Stimulated activated CD4-positive, alpha-beta T cell treated with anti-CD3 and anti-CD28 coated beads, Interleukin-4, amount 100 ng/mL, for 24 hours (primary cell): ENCODE results near the gene PNMA8B.

Experiments used
- DNase-seq: peaks from one replicate; pipeline ENCODE4 v3.0.0-alpha.2; 2020

The PNMA8B gene

DNA sequence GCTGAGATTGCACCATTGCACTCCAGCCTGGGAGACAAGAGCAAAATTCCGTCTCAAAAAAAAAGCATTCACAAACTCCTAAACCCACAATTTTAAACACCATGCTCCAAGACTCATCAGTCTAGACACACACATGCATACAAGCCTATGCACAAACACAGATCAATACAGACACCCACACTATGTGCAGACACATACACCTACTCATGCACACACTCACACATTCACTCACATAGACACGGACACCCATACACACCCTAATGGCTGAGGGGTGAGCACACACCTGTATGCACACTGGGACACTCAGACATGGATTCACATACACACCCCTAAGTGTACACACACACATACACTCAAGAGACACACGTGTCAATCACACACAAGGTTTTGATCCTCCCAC lies 9.3 kb downstream of the PNMA8B start:
- no peak for DNase-seq

DNA sequence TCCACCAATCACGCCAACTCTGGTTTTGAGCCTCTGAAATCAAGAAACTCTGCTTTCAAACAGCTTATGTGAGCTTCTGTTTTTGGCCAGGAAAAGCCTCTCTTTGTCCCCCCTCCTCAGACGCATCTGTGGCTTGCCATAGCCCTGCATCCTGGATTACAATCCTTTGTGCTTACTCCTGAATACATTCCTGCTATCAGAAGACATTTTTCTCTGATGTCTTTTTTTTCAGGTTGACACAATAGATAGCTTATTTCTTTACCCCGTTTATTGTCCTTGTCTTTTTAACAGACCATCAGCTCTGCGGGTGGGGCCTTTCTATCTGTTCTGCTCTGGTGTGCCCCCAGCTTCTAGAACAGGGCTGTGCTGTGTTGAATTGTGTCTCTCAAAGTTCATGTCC lies 11.0 kb downstream of the PNMA8B start:
- DNase-seq: no peak

DNA sequence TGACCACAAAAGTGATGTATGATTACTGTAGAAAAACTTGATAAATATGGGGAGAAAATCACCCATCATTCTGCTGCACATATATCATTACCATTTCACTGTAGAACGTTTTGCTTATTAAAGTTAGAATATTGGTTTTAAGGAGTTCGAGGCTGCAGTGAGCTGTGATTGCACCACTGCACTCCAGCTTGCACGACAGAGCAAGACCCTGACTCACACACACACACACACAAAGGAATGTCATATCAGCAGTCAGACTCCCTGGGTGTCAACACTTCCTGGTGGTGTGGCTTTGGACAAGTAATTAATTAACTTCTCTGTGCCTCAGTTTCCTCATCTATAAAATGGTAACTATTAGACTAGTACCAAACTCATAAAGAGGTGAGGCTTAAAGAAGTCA lies 13.0 kb downstream of the PNMA8B start:
- no peak for DNase-seq

DNA sequence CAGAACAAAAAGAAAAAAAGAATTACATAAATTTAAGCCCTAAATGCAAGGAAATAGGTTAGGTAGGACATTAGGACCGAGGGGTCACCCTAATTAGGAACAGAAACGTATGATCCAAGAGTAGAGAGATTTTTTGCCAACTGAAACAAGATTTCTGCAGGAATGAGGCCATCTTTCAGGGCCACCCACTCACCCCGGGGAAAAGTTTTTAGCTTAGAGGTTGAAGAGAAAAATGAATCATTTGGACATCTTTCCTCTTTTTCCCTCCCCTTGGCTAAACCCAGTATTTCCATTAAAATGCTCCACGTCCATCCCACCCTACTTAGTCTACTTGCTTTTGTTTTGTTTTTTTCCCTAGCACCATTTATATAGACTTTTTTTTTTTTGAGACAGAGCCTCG lies 13.7 kb downstream of the PNMA8B start:
- no peak for DNase-seq

DNA sequence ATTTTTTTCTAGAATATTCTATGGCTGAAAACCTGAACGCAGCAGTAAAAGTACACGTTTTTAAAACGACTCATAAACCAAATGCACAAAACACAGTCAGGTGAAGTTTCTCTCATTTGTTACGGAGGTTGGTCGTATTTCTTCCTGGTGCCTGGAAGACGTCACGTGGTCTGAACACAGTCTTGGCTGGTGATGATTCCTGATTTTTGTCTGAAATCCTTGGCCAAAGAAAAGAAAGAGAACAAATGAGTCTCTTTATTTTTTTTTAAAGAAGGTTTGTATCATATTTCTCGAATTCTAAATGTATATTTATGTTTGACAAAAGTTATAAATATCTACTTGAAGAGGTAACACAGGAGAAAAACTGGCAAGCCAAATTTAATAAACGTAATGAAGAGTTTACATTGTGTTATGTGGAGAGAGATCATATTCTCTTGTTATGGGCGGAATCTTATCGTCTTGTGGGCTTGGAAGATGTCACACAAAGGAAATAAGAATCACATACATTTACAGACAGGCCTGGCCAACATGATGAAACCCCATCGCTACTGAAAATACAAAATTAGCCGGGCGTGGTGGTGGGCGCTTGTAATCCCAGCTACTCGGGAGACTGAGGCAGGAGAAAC lies 14.3 kb downstream of the PNMA8B start:
- no peak for DNase-seq

DNA sequence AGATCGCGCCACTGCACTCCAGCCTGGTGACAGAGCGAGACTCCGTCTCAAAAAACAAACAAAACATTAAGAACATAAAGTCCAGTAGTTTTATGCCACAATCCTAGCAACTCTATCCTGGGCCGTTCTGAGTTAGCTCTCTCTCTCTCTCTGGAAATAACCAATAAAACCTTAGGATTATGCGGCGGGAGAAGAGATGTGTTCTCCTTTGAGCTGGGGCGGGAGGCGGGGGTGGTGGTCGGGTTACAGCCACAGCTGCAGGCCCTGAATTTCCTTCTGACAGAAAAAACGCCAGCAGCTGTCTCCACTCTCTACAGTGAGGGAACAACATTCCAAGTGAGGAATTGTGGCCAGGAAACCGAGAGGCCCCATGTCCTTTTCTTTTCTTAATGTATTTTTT lies 15.3 kb downstream of the PNMA8B start:
- DNase-seq: no peak

DNA sequence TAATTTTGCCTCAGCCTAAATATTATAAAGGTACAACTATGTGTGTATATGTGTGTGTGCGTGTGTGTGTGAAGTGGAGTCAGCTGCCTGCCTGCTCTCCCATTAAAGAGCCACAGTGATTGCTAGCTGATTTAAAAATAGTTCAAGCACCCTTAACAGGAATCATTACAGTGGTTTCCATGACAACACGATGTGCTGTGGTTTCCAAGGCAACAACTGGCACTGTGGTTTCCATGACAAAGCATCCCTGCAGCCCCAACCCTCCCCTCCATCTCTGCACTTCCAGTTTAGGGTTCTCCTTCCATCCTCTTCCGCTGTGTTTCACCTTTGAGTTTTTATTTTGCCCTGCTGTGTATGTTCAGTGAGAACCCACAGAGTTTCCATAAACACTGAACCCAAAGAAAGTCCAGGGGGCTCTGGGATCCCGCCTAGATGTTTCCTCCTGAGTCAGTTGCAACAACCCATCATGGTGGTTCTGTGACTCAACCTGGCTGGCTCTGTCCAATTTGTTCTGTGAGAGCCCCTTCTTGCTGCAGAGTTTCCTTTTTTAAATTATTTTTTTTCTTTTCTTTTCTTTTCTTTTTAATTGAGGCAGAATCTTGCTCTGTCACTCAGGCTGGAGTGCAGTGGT lies 17.2 kb downstream of the PNMA8B start:
- DNase-seq: no peak

DNA sequence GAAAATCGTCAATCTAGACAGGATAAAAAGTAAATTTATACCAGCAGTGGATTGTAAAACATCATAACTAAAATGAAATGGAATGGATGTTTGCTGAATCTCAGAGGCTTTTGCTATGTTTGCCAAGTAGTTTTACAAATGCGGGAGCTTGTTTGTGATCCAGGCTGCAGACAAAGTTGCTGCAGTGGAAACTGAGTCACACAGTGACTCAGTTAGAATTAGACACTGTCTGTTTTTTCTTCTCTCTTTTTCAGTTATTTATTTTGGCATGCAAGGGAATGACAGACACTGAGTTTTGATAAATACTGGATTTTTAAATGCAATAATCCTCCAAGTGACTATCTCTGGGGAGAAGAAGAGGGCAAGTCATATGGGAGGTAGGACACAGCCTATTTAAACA lies 19.7 kb downstream of the PNMA8B start:
- DNase-seq: no peak

DNA sequence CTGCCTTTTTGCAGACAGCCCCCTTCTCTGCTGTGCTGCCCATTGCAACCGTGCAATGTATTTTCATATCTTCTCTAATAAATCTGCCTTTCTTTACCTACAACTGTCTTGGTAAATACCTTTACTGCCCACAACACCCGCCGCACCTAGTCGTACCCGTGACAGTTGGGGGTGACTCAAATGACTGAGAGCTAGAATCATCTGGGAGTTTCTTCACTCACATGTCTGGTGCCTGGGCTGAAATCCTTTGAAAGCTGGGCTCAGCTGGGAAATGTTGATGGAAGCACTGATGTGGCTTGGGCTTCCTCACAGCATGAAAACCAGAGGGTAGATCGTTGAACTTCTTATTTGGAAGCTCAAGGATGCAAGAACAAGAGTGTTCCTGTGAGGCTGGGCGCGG lies 21.5 kb downstream of the PNMA8B start:
- no peak for DNase-seq

DNA sequence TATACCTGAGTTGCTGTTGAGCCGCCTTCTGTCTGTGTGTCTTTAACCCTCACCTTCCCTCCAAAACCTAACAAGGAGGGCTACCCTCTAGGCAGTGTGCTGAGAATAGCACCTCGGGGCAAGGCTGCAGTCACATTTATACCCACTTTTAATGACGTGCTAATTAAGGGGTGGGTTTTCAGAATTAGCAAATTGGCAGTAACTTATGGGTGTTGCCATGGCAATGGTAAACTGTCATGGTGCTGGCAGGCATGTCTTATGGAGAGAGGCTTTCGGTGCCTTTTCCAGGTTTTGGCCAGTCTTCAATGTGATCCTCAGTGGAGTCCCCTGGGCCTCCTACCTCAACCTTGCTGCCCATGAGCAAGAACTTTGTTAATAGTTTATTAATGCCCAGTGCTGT lies 23.1 kb downstream of the PNMA8B start:
- no peak for DNase-seq

DNA sequence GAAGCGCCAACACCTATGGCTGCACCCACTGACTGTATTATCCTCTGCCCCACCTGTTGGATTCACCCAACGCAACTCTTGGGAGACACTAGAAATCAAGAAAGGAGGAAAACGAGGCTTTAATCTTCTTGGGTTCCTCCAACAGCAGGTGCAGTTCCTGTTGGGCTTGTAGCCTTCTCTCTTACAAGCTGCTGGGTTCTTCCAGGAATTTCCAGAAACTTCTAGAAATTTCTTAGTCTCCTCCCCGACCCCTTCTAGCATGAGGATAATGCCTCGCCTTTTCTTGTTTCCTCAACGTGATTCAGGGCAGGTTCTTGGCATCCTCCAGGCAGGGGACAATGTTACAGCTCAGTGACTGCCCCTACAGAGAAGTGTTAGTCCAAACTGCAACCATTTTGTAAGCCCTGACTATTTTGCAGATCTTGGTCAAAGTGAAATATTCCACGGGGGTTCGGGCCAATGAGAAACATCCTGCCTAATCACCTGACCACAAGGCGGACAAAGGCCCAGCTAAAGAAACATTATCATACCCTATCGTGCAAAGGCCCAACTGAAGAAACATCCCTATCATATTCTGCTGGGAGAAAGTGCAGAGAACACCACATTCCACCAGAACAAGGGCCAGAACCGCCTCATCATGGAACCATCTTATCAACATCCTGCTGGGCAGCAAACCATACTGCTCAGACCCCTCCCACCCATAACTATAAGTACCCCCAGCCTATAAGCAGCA lies 23.7 kb downstream of the PNMA8B start:
- no peak for DNase-seq

DNA sequence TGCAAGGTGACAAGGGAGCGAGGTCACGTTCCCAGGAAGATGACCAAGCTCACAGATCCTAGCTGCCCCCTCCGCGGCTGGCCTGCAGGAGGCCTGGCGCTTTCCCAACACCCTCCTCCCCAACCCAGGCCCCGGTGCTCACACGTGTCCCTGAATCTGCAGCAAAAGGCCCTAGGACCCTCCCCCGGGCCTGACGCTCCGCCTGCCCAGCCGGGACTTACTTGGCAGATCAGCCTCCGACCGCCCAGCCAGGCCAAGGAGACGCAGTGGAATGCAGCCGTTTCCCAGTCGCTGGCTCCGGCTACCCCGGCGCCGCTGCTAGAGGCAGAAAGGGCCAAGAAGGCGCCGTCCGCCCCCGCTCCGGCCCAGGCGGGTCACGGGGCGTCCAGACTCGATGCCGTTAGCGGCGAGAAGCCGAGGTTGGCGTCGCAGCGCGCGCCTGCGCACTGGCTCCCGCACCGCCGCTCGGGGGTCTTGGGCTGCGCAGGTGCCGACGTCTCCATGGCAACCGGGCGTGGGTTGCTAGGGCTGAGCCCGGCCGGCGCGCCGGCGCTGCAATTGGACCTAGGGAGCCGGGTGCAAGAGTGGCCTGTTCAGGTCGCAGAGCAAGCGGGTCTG lies 24.4 kb downstream of the PNMA8B start, which contains the start of gene PNMA8A:
PNMA8A (minus strand) TSS at position 448 of the 618 bp plus-strand sequence. CDS start 528 bp downstream, outside the sequence.
- no peak for DNase-seq

DNA sequence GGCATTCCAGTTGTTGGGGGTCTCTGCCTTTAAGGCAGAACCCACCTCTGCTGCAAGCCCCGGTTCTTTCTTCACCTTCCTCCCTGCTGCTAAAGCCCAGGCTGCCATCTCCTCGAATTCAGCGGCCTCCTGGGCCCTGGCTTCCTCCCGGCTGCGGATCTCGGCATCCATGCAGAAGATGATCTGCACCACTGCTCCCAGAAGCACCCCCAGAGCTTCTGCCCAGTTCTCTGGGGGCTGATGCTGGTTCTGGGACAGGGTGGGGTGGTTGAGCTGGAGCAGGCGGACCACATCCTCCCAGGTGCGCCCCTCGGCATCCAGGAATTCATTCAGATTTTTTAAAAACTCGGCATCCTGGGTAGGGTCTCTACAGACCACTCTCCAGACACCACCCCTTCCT lies 25.3 kb downstream of the PNMA8B start:
- no peak for DNase-seq

DNA sequence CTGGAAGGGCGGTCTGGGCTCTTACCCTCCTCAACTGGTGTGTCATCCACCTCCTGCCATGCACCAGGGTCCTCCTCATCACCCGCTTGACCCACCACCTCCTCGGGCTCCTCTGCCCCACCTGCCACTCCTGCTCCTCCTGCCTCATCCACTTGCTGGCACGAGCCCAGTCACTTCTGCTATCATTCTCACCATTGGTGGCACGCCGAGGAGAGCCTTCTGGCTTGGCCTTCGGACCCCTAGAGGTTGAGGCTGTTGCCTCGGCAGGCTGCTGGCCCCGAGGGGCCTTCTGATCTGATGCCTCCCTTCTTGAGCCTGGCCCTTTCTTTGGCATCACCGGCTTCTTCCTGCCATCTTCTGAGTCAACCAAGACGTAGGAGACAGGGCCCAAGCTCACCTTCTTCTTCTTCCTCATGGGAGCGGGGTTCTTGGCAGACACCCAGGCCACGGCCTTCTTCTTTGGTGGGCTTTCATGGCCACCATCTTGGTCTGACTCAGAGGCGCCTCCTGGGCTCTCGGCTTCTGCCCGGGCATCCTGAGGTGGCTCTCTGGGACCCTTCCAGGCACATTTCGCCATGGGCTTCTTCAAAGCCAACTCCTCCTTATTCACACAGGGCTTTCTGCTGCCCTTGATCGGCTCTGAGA lies 26.0 kb downstream of the PNMA8B start:
- DNase-seq: no peak

DNA sequence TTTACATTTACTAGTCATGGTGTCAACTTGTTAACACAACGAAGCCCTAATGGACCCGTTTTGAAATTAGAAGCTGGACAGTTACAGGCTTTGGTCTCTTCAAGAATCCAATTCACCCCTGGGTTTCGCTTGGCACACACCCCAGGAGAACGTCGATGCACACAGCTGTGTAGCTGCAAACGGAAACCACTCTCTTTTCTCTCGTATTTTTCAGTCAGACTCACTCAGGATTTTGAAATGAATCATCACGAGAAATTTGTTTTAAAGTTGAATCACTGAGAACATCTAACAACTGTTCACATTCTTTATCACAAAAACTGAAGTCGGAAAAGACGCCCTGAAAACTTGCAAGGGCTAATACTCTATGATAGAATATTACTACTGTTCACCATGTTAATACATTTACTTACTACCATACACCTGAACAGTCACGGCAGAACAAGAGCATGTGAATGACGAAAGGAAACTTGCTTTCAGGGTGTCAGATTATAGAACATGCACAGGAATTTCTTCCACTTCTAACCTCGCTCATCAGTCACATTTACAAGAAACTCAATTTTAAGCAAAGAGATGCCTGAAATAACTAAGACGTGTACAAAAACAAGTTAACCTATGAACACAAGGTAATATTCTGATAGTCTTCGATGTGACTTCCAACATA lies 29.0 kb downstream of the PNMA8B start:
- no peak for DNase-seq

DNA sequence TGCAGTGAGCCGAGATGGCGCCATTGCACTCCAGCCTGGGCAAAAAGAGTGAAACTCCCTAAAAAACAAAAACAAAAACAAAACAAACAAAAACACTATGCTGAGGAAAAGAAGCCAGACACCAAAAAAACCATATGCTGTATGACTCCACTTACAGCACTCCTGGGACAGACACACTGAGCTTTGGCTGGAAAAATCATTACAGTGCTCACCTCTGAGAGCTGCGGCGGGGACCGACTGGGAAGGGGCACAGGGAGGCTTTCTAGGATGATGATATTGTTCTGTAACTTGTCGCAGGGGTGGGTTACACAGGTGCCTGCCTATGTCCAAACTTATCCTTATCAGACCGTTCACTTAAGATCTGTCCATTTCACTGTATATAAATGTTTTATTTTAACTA lies 32.2 kb downstream of the PNMA8B start:
- no peak for DNase-seq

DNA sequence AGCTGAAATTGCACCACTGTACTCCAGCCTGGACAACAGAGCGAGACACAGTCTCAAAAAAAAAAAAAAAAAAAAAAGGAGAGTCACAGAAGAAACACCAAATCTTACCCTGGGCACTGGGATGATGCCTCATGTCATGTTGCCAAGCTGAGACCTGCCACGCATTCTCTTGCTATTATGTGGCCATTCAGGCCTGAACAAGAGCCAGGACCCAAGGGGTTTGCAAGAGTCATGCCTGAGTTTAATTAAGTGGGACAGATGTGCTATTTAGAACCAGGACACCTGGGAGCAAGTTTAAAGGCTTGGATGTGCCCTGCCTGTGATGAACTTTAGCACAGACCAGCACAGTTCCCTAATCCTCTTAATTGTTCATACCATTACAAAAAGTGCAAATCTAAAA lies 34.1 kb downstream of the PNMA8B start:
- no peak for DNase-seq

DNA sequence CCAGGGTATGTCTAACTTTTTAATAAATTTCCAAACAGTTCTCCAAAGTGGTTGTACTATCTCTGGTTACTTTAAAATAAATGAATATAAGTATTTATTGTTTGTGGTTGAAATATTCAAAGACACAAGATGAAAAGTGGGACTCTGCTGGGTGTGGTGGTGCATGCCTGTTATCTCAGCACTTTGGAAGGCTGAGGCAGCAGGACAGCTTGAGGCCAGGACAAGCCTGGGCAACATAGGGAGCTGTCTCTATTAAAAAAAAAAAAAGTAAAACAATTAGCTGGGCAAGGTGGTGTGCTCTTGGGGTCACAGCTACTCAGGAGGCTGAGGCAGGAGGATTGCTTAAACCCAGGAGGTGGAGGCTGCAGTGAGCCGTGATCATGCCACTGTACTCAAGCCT lies 34.7 kb downstream of the PNMA8B start:
- no peak for DNase-seq

DNA sequence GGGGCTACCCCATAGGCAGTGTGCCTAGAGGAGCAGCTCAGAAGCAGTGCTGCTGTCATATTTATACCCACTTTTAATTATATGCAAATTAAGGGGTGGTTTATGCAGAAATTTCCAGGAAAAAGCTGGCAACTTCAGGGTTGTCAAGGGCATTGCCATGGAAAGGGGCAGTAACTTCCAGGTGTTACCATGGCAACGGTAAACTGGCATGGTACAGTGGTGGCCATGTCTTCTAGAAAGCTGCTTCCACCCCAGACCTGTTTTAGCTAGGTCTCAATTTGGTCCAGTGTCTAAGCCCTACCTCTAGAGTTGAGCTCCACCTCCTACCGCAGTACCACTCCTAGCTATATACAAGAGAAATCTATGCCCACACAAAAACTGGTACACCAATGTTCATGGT lies 35.6 kb downstream of the PNMA8B start:
- DNase-seq: no peak

DNA sequence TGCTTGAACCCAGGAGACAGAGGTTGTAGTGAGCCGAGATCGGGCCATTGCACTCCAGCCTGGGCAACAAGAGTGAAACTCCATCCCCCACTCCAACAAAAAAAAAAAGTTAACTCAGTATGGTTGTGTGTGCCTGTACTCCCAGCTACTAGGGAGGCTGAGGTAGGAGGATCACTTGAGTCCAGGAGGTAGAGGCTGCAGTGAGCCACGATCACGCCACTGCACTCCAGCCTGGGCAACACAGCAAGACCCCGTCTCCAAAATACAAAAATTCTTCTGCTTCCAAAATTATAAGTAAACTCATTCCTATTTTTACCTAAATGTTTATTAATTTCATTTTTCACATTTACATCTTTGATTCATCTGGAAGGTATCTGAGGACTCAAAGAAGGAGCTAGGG lies 38.7 kb downstream of the PNMA8B start:
- no peak for DNase-seq

DNA sequence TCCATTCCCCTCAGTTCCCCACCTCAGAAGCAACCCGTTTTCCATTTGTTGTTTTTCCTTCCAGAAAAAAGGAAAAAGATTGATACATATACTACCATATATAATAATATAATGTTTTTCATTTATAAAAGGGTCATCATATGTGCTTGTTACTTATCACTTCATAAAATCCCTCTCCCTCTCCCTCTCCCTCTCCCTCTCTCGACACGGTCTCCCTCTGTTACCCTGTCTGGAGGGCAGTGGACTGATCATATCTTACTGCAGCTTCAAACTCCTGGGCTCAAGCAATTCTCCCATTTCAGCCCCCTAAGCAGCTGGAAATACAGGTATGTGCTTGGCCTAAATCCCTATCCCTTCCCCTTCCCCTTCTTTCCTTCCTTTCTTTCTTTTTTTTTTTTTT lies 41.4 kb downstream of the PNMA8B start:
- no peak for DNase-seq

DNA sequence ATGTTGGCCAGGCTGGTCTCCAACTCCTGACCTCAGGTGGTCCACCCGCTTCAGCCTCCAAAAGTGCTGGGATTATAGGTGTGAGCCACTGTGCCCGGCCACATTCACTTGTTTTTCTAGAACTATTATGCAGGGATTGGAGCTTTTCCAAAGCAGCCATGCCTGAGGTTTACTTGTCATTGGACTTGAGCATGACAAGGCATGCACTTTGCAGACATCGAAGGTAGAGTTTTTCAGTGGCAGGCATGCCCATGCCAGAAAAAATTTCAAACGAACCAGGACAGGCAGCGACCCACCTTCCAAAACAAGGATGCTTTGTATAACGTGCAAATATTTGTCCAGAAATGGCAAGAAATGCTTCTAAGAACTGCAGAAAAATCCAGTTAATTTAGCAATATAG lies 42.0 kb downstream of the PNMA8B start:
- DNase-seq: no peak

DNA sequence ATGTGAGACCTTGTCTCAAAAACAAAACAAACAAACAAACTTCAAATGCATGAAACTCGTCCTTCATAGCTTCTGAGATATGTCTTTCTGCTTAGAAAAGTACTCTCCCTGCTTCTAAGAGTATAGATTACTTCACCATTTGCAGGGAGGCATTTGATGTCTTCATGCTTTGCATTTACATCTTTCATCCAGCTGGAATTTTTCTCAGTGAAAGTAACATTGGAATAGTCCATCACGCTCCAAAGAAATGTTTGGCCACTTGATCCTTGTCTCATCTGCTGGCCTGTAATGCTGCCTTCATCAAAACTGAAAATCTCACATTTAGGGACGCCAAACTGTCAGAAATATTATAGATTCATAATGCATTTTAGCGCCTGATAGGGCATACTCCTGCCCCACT lies 43.5 kb downstream of the PNMA8B start:
- DNase-seq: no peak
